Measurements from ENCODE around the gene ATP6V1G2.

GRCh38 chr6:31497531-31498476 lies 48.6 kb downstream of the ATP6V1G2 start, which contains the start of gene MICB:
- no peak for TF ChIP-seq CTCF (optimal IDR thresholded peaks at IDR 0.05 in 1 of 3, IDR thresholded peaks at IDR 0.05 in 1 of 3, conservative IDR thresholded peaks at IDR 0.05 in 1 of 3; ENCODE audit: extremely low read depth in 1 of 3, insufficient read depth in 2 of 3, low read length in 3 of 3)
- no peak for TF ChIP-seq EZH2 (IDR thresholded peaks at IDR 0.05; ENCODE audit: low read length)
